GM18868 (cell line): ENCODE measurements around the gene NPR2.

Experiments used
- ATAC-seq: cut with Tn5 transposase; IDR thresholded peaks from one replicate; pipeline ENCODE4 v1.9.1; 2021; ENCODE audit warnings: mild to moderate bottlenecking, moderate library complexity; ENCODE audit not compliant: unreplicated experiment

The NPR2 gene

DNA sequence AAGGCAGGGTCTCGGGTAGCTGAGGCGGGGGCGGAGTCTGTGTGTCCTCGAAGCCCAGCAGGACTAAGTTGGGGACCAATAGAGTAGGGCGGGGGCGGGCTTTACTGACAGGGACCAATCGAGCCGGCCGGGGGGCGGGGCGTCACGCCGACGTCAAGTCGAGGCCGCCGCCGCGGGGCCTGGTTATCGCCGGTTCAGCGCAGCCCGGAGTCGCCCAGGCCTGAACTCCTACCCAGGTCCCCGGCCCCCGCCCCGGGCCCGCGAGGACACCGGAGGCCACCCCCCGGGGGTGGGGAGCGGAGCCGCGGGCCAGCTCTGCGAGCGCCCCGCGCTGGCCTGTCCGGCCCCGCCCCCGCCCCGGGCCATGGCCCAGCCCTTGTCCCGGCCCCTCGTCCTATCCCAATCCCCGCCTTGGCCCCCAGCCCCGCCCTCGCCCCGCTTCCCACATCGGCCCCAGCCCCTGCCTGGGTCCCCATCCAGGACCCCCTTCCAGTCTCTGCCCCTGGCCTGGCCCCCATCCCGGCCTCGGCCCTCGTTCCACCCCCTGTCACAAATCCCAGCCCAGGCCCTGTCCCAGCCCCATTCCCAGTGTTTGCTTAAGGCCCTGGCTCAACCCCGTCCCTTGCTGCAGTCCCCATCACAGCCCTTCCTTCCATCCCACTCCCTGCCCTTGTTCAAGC is 37.8 kb downstream of the NPR2 start, which contains the start of gene TMEM8B:
TSS of gene TMEM8B (plus strand) at position 145 of the 680 bp plus-strand sequence. CDS start at position 365, 220 bp downstream.
- peak; percentile 74 for ATAC-seq

DNA sequence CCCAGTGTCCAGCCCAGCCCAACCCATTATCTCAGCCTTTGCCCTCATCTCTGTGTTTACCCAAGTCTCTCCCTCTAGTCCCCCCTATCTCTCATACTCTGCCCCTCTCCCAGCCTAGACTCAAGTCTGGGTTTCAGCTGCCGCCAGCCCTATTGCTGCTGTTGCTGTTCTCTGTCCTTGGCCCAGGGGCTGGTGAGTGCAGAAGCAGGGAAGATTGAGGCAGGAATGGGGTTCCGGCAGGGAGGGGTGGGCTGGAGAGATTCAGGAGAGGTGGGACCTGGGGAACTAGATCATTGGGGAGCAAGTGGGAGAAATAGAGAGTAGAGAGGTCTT is 38.3 kb downstream of the NPR2 start:
- no peak for ATAC-seq

DNA sequence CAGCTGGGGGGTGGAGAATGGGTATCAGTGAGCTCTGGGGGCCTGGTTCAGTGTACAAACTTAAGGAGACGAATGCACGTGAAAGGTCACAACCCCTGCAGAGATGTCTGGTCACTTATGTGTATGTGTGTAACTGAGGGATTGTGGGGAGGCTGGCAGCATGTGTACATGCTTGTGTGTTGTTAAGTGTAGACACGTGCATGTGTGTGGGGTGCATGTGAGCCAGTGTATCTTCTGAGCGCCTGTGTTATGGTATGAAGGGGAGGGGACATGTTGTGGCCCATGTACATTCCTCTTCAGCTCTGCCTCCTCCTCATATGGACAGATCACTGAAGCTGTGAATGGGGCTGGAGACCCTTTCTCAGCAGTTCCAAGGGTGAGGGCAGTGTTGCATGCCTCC is 39.6 kb downstream of the NPR2 start:
- no peak for ATAC-seq

DNA sequence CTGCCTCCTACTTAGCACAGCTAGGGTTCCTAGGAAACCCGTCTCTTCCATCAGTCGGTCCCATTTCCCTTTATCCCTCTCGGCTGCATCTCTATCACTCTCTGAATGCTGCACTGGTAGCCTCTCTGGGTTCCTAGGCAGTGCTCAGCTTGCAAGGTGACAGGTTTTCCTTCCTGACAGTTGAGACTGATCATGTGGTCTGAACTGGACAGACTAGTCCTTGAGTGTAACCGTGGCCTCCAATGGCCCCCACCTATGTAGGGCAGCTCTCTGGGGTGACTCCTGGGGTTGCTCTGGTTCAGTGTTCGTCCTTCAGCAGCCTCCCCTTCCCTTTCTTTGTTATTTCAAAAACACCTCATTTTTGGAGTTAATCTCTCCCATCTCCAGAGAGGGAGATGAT is 41.4 kb downstream of the NPR2 start:
- no peak for ATAC-seq

DNA sequence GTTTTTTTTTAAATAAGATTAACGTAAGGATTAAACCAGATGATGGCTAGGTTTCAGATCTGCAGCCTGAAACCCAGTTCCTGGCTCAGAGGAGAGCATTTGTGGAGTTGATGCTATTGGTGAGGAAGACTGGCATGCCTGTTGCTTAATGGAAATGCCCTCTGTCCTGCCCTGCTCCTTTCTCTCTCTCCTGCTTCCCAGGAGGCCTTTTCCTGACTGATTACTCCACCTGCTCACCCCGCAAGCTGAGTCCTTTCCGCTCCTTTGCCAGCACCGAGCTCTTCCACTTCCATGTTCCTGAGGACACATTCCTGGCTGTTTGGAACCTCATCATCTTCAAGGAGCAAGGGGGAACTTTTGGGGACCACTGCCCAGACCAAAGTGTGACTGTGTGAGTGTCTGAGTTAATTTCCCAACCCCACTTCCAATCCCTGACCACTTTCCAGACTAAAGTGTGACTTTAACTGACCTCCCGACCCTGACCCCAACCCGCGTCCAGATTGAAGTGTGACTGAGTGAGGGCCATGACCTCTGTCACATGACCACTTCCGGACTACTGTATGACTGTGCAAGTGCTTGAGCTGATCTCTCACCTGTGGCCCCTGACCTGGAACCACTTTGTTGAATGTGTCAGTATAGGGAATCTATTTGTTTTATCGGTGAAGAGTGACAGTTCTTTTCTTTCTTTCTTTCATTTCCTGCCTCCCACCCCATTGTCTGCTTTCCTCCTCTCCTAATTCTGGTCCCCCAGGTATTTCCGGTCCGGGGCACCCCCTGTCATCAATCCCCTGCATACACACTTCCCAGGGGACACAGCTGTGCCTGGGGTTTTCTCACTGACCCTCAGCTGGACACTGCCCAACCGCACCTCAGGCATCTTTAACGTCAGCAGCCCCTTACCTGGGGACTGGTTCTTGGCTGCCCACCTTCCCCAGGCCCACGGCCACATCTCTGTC is 43.1 kb downstream of the NPR2 start:
- no peak for ATAC-seq

DNA sequence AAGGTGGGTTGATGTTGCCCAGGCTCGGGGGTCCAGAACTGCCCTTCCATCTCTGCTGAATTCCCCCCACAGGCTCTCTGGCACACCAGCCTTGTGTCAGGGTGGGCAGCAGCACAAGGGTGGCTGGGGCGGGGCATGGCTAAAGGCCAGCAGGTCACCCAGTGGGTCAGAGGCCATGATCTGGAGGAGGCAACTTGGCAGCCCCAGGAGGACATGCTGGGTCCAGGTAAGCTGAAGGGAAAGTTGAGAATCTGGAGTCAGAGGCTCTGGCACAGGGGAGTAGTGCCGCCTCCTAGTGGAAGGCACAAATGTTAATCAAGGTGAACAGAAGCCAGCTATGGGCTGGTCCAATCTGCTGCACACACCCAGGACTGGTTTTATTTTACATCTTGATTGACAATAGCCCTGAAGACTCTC is 43.8 kb downstream of the NPR2 start:
- no peak for ATAC-seq

DNA sequence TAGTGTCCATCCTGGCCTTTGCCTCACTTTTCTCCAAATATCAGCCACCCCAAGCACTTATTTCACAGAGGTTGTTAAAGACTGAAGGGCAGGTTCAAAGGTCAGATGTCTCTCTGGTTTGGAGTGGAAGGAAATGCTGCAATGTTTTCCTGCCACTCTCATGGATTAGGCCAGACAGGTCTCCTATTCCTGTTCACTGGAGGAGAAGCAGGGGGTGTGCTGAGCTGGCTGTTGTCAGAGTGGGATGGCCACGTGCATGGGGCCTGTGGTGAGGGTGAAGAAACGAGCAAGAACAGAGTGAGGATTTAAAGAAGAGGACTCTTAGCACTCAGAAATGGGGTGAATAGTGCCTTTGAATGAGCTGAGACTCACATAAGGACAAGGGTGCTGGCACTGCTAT is 44.4 kb downstream of the NPR2 start:
- ATAC-seq = no peak

DNA sequence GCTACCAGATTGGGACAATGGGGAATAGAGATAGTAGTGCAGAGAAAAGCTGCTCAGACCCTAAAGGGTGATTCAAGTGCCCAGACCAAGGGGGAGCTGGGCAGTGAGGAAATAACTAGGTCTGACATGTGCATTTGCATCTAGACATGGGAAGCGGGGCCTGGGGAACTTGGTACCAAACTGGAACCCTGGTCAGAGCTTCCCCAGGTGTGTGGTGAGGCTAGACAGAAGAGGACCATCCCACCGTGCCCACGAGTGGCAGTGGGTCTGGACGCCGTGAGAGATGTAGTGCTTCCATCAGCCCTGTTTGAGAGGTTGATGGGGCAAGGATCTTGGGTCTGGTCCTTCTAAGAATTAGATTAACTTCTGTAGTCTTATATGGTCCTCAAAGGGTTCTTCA is 45.2 kb downstream of the NPR2 start:
- no peak for ATAC-seq

DNA sequence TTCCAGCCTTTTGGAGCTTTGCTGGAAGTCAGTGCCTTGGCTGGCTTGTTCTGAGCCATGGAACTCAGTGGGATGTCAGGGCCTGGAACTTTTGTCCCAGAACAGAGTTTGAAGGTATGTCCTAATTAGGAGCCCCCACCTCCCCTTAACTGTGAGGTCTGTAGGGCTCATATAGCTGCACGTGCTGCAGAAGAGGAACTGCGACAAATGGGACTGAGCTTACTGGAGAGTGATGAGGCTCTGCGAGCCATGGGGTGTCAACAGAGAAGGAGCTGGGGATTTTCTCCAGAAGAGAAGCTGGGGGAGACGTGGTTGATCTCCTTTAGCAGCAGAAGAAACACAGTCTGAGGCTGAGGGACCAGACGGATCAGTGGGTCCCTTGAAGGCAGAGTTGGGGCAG is 48.5 kb downstream of the NPR2 start:
- no peak for ATAC-seq

DNA sequence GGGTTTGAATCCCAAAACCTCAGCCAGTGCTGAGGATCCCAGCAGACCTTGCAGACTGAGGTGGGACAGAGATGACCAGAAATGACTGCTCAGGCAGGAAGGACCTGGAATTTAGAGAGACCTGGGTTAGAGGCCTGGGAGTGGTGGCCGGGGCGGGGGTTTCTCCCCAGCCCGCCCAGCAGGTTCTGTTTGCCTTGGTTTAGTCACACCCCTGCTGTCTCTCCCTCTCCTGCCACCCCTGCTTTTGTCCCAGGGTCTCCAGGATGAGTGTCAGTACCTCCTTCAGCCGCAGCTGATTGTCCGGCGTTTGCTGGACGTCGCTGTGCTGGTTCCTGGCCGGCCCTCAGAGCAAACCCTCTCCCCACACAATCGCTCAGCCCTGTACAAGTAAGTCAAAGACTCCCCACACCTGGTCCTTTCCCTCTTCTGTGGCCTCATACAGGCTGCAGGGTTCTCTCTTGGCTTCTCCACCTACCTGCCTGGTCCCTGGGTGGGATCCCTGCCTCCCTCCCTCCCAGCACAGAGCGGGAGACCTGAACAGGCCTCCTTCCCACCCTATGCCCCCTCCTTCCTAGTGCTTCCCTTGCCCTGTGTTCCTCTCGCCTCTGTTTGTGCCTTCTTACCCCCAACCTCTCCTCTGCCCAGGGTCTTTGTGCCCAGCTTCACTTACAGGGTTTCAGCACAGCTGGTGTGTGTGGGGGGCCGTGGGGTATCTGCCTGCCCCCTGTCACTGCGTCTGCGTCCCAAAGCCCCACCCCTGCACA is 49.7 kb downstream of the NPR2 start:
- no peak for ATAC-seq

DNA sequence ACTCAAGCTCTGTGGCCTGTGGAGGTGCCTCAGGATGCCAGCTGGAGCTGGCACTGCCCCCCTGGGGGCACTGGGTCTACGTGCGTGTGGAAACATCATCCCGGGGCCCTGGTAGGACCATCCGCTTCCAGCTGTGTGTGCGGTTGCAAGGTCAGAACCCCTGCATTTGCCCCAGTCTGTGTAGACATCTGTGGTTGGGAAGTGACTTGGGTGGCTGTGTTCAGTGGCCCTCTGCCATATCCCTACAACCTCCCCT is 50.2 kb downstream of the NPR2 start:
- no peak for ATAC-seq

DNA sequence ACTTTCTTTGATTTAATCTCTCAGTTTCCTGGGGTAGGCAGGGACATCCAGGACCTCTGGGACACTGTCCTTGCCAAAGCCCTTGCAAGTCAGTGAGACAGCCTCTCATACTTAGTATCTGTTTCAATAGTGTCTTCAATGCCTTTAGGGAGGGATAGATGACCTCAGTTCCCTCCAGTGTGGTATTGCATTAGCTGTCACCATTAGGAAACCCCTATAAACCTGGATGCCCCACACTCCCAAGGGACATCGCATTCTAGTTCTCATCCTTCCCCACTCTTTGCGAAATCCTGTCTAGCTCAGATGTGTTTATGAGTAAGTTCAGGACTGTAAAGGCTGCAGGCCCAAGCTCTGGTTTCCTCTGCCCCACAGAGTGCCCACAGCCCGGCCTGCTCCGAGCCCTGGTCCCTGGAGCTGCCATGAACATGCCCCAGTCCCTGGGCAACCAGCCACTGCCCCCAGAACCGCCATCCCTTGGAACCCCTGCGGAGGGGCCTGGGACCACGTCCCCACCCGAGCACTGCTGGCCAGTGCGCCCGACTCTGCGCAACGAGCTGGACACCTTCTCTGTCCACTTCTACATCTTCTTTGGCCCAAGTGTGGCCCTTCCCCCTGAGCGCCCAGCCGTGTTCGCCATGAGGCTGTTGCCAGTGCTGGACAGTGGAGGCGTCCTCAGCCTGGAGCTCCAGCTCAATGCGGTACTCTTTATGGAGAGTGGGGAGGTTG is 50.8 kb downstream of the NPR2 start:
- no peak for ATAC-seq

DNA sequence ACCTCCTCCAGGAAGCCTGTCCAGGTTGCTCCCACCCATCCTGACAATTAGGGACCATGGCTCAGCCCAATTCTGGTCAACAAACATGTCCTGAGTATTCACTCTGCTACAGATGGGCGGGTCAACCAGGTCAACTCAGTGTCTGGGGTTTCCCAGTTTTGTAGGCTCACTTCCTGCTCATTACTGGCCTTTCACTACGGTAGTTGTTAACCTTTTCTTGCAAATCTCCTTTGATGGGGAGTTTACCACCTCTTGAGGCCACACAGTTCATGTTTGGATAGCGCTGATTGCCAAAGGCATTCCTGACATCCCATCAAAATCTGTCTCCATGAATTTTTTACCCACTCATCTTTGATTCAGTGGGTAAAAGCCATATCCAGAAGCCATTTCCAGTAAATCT is 51.4 kb downstream of the NPR2 start:
- no peak for ATAC-seq

DNA sequence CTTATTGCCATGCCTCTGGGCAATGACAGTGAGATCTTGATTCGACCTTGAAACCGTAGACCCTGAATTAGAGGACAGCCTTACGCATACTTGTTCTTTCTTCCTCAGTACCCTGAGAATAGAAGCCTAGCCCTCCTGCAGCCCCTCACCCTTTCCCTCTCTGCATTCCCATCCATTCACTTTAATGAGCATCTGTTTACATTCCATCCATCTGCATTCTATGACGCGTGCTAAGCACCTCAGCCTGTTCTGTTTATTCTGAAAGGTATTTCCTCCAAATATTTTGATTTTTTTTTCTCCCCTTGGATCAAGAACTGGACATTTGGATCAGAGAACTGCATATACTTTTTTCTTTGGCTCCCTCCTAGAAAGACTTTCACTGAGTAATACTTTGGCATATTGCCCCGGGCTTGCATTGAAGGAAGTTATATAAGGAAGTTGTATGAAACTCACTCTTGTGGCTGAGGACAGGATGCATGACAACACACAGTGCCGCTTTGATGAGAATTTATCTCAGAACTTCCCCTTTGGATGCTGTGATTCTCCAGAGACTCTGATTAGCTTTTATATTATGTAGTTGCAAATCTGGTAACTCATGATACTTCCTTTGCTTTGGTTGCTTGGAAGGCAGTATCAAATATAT is 53.4 kb downstream of the NPR2 start:
- ATAC-seq = peak; percentile 41

DNA sequence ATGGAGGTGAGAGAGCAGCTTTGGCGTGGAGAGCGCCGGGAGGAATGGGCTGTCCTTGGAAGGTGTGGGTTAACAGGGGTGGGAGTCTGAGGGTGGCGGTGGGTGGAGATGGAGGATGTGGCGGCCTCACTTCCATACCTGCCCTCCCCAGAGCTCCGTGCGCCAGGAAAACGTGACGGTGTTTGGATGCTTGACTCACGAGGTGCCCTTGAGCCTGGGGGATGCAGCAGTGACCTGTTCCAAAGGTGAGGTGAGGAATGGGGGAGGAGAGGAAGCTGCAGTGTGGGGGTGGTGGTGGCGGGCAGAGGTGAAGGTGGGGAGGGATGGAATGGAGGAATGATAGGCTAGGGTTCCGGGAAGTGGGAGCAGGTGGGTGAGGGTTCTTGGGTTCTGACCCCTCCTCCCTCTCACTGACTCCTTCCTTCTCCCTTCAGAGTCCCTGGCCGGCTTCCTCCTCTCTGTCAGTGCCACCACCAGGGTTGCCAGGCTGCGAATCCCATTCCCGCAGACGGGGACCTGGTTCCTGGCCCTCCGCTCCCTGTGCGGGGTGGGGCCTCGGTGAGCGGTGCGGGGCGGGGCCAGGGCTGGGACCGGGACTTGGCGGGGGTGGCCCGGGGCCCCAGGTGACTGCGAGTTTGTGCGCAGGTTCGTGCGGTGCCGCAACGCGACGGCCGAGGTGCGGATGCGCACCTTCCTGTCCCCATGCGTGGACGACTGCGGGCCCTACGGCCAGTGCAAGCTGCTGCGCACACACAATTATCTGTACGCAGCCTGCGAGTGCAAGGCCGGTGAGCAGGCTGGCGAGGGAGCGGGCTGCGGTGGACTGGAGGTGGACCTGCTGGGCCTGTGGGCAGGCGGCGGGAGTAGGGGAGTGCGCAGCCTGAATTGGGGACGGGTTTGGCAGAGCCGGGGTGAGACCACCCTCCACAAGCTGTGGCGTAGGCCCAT is 54.7 kb downstream of the NPR2 start:
- ATAC-seq = no peak

DNA sequence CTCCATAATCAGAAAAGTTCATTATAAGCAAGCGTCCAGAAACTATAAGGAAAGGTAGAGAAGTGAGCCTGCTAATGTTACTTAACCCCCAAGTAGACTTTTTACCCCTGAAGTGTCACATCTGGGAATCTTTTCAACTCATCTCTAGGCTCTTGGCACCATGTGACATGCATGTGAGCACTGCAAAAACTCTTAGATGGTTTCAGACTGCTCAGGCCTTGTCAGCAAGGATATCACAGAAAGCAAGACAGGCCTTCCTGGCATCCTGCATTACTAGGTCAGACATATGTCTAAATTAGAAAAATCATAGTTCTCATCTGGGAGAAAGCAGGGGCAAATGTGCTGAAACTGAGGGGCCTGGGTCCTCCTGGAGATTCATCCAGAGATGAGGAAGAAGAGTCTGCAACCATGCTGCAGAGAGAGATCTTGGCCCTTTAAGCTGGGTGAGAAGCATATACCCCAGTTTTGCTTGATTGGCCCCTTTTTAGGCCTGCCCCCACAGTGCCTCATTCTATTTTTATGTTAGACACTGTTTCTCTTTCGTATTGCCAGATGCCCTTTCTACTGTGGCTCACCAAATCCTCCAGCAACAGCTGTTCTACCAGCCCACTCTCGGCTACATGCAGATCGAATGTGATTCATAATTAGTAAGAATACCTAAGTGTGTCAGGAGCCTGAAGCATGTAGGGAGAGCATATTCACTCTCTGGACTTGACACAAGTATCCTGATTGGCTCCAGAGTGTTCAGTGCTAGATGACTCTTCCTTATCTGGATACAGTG is 56.6 kb downstream of the NPR2 start:
- peak; percentile 90 for ATAC-seq

DNA sequence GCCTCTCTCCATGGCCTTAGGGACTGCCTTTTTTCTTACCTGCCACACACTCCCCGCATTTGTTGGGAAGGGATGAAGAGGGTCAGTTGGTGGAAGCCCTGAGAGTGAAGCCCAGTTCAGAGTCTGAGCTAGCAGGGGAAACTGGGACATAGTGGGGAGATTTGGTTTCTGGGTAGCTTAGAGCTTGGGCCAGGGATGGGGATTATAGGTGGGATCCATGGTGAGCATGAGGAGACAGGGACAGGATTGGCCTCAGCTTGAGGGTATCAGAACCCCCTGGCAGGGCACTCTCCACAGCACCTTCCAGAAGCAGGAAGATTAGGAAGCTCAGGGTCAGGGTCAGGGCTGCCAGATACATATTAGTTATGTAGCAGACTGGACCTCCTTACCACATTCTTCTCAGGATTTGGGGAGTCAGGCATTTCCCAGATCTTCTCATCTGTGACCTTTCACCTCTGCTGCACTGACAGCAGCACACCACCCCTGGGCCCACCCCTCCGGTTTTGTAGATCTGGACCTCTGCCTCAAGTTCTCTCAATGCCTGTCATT is 61.0 kb downstream of the NPR2 start:
- no peak for ATAC-seq
